ENCODE measurements around the gene GAS6.

The GAS6 gene

DNA sequence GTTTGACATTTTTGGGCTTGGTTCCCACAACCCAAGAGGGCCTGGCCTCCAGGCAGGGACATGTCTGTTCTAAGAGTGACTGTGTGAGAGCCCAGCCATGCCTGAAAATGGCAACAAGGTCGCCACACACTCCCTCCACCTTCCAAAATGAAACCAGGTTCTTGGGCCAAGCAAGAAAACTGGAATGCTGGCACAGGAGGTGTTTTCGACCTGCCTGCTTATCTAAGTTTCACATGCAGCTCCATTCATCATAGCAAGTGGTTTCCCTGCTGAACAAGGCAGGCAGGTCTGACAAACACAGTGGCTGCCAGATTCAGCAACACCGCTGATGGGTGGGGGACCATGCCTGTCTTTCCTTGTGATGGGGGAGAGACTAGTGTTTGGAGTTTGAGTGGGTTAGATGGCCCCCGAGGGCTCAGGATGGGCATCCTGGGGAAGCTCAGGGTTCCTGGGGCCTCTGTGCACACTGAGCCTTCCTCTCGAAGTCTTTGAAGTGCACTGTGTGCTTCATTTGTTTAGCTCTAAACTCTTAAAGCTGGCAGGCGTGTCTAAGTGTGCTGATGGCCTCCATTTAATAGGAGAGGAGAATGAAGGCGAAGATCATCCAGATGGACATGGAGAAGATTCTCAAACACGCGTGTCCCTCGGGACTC lies 17.9 kb upstream of the GAS6 start:
- no peak for DNase-seq (ENCODE audit: low spot score)
- TF ChIP-seq, protein P1, sequence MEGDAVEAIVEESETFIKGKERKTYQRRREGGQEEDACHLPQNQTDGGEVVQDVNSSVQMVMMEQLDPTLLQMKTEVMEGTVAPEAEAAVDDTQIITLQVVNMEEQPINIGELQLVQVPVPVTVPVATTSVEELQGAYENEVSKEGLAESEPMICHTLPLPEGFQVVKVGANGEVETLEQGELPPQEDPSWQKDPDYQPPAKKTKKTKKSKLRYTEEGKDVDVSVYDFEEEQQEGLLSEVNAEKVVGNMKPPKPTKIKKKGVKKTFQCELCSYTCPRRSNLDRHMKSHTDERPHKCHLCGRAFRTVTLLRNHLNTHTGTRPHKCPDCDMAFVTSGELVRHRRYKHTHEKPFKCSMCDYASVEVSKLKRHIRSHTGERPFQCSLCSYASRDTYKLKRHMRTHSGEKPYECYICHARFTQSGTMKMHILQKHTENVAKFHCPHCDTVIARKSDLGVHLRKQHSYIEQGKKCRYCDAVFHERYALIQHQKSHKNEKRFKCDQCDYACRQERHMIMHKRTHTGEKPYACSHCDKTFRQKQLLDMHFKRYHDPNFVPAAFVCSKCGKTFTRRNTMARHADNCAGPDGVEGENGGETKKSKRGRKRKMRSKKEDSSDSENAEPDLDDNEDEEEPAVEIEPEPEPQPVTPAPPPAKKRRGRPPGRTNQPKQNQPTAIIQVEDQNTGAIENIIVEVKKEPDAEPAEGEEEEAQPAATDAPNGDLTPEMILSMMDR (IDR thresholded peaks at IDR 0.05; ENCODE audit: extremely low read depth, missing control alignments) = no peak

DNA sequence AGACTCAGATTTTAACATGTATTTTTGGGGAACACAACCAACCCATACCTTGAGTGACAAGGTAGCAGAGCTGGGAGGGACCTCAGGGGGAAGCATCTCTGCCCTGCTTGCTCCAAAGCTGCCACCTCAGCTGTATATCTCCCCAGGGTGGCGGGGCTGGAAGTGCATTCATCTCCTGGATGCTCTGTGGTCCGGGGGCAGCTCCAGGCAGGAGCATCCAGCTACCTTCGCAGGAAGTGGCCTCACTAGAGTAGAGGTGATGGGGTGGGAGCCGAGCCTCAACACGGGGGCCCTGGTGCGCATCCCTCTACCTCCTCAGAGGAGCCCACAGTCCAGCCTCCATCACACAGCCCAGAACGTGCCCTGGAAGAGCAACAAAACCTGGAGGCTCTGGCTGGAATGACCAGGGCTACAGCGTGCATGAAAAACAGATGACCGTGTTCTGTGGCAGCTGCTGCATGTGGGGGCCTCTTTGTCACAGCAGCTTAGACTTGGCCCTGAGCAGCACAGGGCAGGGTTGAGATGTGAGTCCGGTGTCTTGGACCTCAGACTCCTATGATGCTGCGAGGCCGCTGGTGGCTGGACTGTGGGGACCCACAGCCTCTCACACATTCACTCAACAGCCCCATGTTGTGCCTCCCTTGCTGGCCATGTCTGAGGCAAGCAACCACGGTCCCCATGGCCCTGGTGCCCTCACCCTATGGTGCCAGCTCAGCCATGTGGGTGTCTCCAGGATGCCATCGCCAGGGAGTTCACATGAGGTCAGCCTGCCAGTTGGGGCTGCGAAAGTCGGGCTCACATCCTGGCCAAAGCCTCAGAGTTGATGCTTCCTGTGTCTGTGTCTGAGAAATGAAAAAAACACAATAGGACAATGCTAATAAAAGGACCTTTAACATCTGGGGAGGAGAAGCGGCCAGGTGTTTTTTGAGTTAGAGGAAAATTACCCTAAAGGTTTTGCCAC lies 17.1 kb upstream of the GAS6 start:
- TF ChIP-seq, protein P1 (IDR thresholded peaks at IDR 0.05; ENCODE audit: extremely low read depth, missing control alignments) = no peak
- DNase-seq (ENCODE audit: low spot score) = no peak

DNA sequence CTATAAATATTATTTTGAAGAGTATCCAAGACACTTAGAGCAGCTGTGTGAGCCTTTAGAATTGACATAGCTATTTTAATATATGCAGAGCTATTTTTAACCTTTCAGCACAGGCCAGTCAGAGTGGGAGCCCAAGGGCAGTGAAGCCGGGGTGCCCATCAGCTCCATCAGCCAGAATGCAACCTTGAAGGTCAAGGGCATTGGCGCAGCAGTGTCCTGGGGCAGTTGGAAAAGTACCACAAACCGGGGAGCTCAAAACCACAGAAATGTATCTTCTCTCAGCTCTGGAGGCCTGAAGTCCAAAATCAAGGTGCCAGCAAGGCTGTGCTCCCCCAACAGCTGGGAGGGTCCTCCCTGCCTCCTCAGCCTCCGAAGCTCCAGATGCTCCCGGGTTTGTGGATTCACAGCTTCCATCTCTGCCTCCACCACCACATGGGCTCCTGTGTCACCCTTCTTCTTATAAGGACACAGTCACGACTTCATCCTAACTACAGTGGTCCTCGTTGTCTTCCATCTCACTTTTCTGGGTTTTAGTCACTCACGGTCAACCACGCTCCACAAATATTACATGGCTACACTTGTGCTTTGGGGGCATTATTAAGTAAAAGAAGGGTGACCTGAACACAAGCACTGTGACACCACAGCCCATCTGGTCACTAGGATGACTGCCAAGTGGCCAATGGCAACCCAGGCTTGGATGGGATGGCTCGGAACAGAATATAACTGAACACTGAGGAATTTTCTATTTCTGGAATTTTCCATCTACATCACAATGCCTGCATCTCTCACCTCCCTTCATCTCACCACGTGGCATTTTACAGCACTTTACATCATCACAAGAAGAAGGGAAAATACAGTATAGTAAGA lies 15.9 kb upstream of the GAS6 start:
- DNase-seq (ENCODE audit: low spot score) = no peak
- TF ChIP-seq, protein P1 (IDR thresholded peaks at IDR 0.05; ENCODE audit: extremely low read depth, missing control alignments) = no peak

DNA sequence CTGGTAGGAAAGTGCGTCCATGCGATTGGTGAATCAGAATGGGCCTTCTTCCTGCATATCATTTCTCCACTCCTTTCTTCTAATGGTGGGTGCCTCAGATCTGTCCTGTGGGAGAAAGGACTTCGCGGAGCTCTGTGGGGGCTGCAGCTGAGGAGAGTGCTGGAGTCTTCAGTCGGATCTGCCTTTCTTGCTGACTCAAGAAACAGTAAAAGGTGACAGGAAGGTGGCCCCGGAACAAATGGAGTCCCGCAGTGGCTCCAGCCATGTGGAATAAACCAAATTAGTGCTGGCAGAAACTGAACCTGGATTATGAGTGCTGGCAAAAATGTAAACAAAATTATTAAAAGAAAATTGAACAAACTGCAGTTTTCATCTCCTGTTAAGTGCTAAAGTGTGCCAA lies 15.1 kb upstream of the GAS6 start:
- TF ChIP-seq, protein P1 (IDR thresholded peaks at IDR 0.05; ENCODE audit: extremely low read depth, missing control alignments) = no peak
- DNase-seq (ENCODE audit: low spot score) = no peak

DNA sequence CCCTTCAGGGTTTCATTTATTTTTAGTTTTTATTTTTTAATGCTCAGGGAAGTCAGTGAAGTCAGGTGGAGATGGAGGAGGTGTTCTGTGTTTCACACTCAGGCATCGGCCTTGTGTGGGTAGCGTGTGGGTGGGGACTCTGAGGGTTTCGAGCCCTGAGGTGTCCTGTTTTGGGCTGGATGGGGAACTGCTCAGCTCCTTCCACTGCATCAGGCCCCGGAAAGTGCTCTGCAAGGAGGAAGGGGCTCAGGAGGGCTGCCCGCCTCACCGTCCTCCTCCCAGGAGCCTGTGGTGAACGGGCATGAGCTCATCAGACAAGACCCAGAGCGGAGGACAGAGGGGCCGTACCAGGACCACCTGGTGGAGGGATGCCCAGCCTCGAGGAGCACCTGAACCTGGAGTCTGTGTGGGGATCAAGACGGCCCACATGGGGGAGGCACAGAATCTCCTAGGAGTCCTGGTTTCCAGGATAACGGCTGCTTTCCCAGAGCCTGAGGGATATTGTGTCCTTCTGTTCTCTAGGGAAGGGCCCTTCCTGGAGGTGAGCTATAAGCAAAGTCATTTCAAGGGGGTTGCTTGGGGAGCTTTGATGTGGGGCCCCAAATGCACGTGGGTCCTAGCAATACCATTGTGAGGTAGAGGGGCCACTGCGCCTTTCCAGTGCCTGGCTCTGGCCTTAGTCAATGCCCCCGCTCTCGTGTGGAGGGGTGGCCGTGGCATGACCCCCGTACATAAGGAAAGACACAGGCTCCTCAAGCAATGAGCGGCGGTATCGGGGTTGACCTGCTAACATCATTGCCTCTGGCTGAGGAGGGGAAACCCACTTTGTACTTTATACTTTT lies 13.5 kb upstream of the GAS6 start:
- no peak for DNase-seq (ENCODE audit: low spot score)
- TF ChIP-seq, protein P1 (IDR thresholded peaks at IDR 0.05; ENCODE audit: extremely low read depth, missing control alignments) = no peak

DNA sequence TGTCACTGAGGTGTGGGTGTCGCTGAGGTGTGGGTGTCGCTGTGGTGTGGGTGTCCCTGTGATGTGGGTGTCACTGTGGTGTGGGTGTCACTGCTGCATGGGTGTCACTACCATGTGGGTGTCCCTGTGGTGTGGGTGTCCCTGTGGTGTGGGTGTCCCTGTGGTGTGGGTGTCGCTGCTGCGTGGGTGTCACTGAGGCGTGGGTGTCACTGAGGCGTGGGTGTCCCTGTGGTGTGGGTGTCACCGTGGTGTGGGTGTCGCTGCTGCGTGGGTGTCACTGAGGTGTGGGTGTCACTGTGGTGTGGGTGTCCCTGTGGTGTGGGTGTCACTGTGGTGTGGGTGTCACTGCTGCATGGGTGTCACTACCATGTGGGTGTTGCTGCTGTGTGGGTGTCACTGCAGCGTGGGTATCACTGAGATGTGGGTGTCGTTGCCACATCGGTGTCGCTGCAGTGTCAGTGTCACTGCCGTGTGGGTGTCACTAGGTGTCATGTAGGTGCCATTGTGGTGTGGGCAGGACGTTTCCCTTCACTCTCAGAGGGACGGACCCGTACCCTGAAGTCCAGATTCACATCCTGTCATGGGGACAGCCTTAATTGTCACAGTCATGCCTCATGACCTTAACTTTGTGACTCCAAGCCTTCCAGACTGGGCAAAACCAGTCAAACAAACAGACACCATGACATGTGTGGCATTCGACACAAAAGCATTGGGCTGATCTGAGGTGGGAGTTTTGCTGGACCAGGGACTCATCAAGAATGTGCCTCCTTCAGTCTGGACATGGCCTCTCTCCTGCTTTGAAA lies 12.7 kb upstream of the GAS6 start:
- DNase-seq (ENCODE audit: low spot score) = no peak
- TF ChIP-seq, protein P1 (IDR thresholded peaks at IDR 0.05; ENCODE audit: extremely low read depth, missing control alignments) = no peak
